ENCODE results near the gene TTC13.

- TF ChIP-seq CTCF (IDR thresholded peaks at IDR 0.05 in 4 of 5, conservative IDR thresholded peaks at IDR 0.05 in 1 of 5), result no peak
- TF ChIP-seq POLR2A (IDR thresholded peaks at IDR 0.05), result no peak
Measured at GRCh38 chr1:230987448-230987847, 8.8 kb upstream of the TTC13 start.
